Testis (tissue), 5 donors: ENCODE results near the gene STX4. TPM values are rescaled to one million over a fixed set of nuclear protein-coding genes. Genes with fewer than 3 reads are reported as not detected.

ENCODE experiments used
- DNase-seq: peaks from one replicate; pipeline ENCODE4 v3.0.0-alpha.2; 2019
- H3K27ac ChIP-seq, 2 donors: fragments of 200-600 bp; sonication (generic); one replicate each; pipeline ENCODE4 v1.5.1; 2019
- H3K27me3 ChIP-seq: fragments of 200-600 bp; sonication (generic); one replicate; pipeline ENCODE4 v1.5.1; 2019
- H3K36me3 ChIP-seq: fragments of 200-600 bp; sonication (generic); one replicate; pipeline ENCODE4 v1.5.1; 2017; ENCODE audit warnings: low read depth; ENCODE audit errors: missing control alignments
- H3K4me1 ChIP-seq: fragments of 200-600 bp; sonication (generic); one replicate; pipeline ENCODE4 v1.5.1; 2019
- H3K4me3 ChIP-seq, 2 donors: fragments of 200-600 bp; sonication (generic); one replicate each; pipeline ENCODE4 v1.5.1; 2017 to 2019
- H3K9me3 ChIP-seq: fragments of 200-600 bp; sonication (generic); one replicate; pipeline ENCODE4 v1.5.1; 2017
- CTCF ChIP-seq, 3 experiments: fragments of 450-650 bp in 2 of 3; fragments of 200-600 bp in 1 of 3; sonication (generic) in 1 of 3; IDR thresholded peaks; one replicate each; pipeline ENCODE4 v1.5.1; 2016 to 2019; ENCODE audit warnings: antibody characterized with exemption in 3 of 3, mild to moderate bottlenecking in 2 of 3, moderate library complexity in 1 of 3
- POLR2A ChIP-seq: fragments of 450-650 bp; IDR thresholded peaks from one replicate; pipeline ENCODE4 v1.6.1; 2017; ENCODE audit warnings: antibody characterized with exemption, mild to moderate bottlenecking, moderate library complexity
- WGBS, 2 donors: methylation state at CpG; one replicate each; pipeline ENCODE4 v1.1.5; 2018; 5-methylcytosine and 5-hydroxymethylcytosine counted together
- intact Hi-C: fragments of 100-400 bp; cut with DNase I; formaldehyde crosslinking; loops from one replicate; pipeline ENCODE4 v1.15.1; 2023; ENCODE audit warnings: low total_unique reads
- long read RNA-seq, 2 donors: transcript quantifications; one replicate each; lab custom pipeline, GENCODE V29; 2026
- polyA plus RNA-seq: library from polyadenylated mRNA; stranded (reverse); fragments of 350-450 nt; fragmentation: Illumina TruSeq; extraction: RNeasy Lipid Tissue Mini Kit (QIAGEN cat#74804); gene quantifications from one replicate; pipeline ENCODE4 v1.2.3, GENCODE V29; 2014; ENCODE audit warnings: low read depth, low replicate concordance; ENCODE audit not compliant: insufficient read depth
- total RNA-seq, 2 donors: library from RNA; depleted of rRNA; stranded (reverse); fragments of >200 nt; gene quantifications; one replicate each; pipeline ENCODE4 v1.2.3, GENCODE V29; 2016

STX4 gene
- 10 to 100 TPM; 50.9 to 56.9 TPM for total RNA-seq
- polyA plus RNA-seq = 37.1 TPM
- long read RNA-seq, donor 1, transcript STX4-201 (11 exons, 1,481 nt) = major isoform, 6 of 24 reads
- long read RNA-seq, donor 1, partial matches to known transcripts = 16 of 24 reads
- long read RNA-seq, donor 1, other reads (novel, unspliced or antisense) = 0 of 24 reads
- long read RNA-seq, donor 2, transcript STX4-201 (11 exons, 1,481 nt) = major isoform, 6 of 8 reads
- long read RNA-seq, donor 2, partial matches to known transcripts = 0 of 8 reads
- long read RNA-seq, donor 2, other reads (novel, unspliced or antisense) = 0 of 8 reads

GRCh38 chr16:31032736-31033708, at the start of gene STX4:
Gene STX4 (plus strand): TSS chr16:31033558. CDS start chr16:31033806, 248 bp downstream.
- no peaks in the 10 kb centered on the region for H3K9me3 ChIP-seq
- DNase-seq = peak; percentile 99
- TF ChIP-seq CTCF (IDR thresholded peaks at IDR 0.05) = peak in 2 of 3 experiments; percentile 14 to 17
- no peak for TF ChIP-seq POLR2A
- intact Hi-C loops = loop anchor here (10.0 kb wide), 1 partner anchor 48 kb away; the partner anchor contains the start of gene HSD3B7
- peaks cover 8% of the 10 kb centered on the region for H3K4me1 ChIP-seq
- H3K36me3 ChIP-seq = no peaks in the 10 kb centered on the region
- no peaks in the 10 kb centered on the region for H3K27me3 ChIP-seq
- H3K27ac ChIP-seq = peak within 1 kb of the TSS; percentile 91 to 94
- 0 to 2% methylated on average over 36 to 75 of the region's 75 CpGs for WGBS, 2 donors
- peak within 1 kb of the TSS; percentile 85 to 90 for H3K4me3 ChIP-seq

GRCh38 chr16:30983898-30984610, 49.3 kb upstream of the STX4 start:
- Histone ChIP-seq H3K27ac (no peak overlapping the region), H3K36me3 (no peaks in the 10 kb centered on the region), H3K4me1 (peaks cover 11% of the 10 kb centered on the region), H3K27me3 (no peaks in the 10 kb centered on the region), H3K4me3 (no peak overlapping the region), H3K9me3 (no peaks in the 10 kb centered on the region)
- TF ChIP-seq CTCF (IDR thresholded peaks at IDR 0.05) (no peak), POLR2A (no peak)
- 83 to 87% methylated on average over 12 to 14 of the region's 14 CpGs for WGBS, 2 donors
- intact Hi-C loops = loop anchor here (5.0 to 10.0 kb wide), 4 partner anchors 51 to 451 kb away; partner anchors contain the start of gene STX4
- DNase-seq = no peak

- Histone ChIP-seq H3K4me3 (peak within 1 kb of the TSS in 1 of 2 donors; percentile 14), H3K27ac (peak within 1 kb of the TSS in 1 of 2 donors; percentile 44), H3K4me1 (peaks cover 11% of the 10 kb centered on the region), H3K36me3 (no peaks in the 10 kb centered on the region), H3K9me3 (no peaks in the 10 kb centered on the region), H3K27me3 (no peaks in the 10 kb centered on the region)
- intact Hi-C loops = loop anchor here (5.0 to 10.0 kb wide), 4 partner anchors 50 to 450 kb away; partner anchors contain the start of gene STX4
- peak; percentile 91 for DNase-seq
- 39 to 52% methylated on average over 18 to 23 of the region's 24 CpGs for WGBS, 2 donors
- TF ChIP-seq CTCF (IDR thresholded peaks at IDR 0.05) = peak; percentile 92 to 99 (median 94)
- TF ChIP-seq POLR2A = no peak
These were observed 48.5 kb upstream of the STX4 start, which contains the start of gene HSD3B7 for GRCh38 chr16:30984669-30985400. Gene HSD3B7 (plus strand): TSS chr16:30985207. CDS start chr16:30985659, 452 bp downstream.
